Activated T-helper 1 cell treated with anti-CD3 and anti-CD28 coated beads, Interleukin-2, amount 50 U/mL, for 16 hours (primary cell): ENCODE measurements around the gene COL18A1.
A peak's percentile ranks its signal among the peaks of the same experiment; 100 is the strongest.

Experiments
- DNase-seq, 2 donors: peaks; one replicate each; pipeline ENCODE4 v3.0.0-alpha.2; 2020; ENCODE audit warnings: low read depth in 1 of 2, low spot score in 1 of 2

Gene COL18A1

DNA sequence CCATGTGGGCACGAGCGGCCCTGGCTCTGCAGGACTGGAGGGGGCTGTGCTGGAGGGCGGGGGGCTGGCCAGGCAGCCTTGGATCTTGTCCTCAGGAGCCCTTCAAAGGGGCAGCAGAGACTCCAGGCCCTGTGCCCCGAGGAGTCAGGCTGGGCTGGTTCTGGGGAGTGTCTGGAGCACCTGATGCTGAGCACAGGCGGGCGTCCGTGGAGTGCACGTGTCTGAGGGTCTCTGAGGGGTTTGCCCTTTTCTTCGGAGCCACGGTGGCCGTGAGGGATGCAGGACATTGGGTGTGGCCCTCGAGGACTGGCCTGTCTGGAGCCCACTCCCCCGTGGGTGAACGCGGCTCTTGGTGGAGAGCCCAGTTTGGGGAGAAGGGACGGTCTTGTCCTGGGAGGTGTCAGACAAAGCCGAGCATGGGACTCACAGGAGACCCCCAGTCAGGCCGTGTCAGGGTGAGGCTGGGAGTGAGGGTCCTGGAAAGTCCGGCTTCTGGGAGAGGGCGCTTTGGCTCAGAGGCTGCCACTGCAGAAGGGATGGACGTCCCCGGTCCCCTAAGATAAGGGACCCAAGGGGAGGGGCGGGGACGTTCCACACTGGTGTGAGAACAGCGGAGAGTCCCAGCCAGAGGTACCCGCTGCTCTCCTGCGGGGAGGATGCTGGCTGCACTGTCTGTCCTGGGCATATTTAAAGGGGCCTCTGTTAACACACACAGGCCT is 60.8 kb downstream of the COL18A1 start:
- DNase-seq: no peak

DNA sequence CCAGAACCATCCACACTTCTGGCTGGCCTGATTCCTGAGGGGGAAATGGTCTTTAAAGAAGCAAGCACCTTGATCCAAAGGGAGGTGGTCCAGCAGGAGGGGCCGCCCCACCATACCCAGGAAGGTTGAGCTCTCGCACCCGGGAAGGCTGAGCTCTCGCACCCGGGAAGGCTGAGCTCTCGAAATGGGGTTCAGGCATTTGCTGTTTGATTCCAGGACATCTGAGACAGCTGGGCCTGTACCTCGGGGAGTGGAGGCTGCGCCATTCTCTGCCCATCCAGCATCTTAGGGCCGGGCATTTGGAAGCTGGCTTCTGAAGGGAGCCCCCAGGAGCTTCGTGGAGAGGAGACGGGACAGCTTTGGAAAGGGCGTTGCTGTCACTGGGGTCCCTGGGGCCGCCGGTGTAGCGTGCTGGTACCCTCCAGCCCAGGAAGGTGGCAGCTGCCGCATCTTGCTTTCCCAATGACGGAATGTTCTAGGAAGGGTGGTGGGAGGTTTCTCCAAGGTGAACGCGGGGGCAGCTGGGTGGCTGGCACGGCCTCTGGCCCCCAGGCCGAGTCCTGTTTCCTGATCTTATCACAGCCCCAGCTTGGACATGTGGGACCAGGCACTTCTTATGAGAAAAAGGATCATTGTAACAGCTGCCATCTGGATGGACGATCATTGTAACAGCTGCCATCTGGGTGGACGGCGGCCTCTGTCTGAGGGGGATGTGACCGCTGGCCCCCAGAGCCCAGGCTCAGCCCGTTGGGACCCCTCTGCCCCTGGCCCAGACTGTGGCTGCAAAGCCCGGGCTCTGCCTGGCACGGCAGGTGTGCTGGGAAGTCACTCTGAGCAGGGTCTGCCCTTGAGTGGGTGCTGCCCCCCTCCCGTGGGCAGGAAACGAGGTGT is 61.6 kb downstream of the COL18A1 start:
- DNase-seq: no peak

GRCh38 chr21:45467221-45467779 is 62.3 kb downstream of the COL18A1 start:
- DNase-seq: no peak

GRCh38 chr21:45468051-45468970 is 63.3 kb downstream of the COL18A1 start:
- DNase-seq: no peak

- DNase-seq: no peak
Measured at GRCh38 chr21:45468971-45469272, 64.0 kb downstream of the COL18A1 start.

DNA sequence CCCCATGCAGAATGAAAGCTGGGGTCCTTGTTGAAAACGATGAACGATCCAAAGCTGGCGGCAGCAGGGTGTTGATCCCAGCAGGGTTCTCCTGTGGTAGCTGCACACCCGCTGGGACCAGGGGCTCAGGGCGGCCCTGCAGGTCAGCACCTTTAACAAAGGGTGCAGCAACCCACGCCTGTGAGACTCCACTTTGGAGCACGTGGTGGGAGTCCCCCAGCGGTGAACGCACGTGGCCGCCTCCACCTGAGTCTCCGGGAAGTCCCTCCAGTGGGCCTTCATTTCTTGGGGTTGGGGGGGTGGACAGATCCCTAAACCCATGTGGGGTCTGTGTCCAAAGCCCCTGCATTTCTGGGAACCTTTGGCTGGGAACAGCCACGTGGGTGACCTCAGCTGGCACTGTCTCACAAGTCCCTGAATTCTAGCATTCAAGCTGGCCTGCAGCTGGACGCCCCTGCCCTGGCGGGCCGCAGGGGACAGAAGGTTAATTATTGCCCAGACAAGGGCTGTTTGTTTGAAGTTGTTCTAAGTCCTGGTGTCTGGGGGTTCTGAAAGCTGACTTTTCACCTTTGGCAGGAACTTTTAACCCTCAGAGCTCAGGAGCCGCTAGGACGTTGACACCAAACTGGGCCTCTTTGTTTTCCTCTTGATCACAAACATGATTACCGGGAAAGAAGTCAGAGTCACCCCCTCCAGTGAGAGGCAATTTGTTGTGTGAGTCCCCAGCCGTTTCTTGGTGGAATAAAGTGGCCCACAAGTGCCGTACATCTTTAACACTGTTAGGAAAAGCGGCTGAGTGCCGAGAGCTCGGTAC is 64.5 kb downstream of the COL18A1 start:
- no peak for DNase-seq

DNA sequence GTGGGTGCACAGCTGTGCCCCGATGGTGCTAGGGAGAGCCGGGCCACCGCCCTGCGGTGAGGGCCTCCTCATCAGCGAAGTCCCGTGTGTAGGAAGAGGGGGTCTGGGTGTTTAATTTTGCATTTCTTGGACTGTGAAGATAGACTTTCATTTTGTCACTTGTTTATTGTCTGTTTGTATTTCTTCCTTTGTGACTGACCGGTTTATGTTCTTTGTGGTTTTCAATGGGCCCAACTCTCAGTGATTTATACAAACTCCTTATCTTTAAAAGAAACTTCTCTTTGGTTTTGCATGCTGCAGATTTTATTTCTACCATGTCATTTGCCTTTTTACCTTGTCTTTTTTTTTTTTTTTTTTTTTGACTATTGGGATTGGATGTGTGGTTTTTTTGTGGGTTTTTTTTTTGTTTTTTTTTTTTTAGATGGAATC is 65.1 kb downstream of the COL18A1 start:
- no peak for DNase-seq

DNA sequence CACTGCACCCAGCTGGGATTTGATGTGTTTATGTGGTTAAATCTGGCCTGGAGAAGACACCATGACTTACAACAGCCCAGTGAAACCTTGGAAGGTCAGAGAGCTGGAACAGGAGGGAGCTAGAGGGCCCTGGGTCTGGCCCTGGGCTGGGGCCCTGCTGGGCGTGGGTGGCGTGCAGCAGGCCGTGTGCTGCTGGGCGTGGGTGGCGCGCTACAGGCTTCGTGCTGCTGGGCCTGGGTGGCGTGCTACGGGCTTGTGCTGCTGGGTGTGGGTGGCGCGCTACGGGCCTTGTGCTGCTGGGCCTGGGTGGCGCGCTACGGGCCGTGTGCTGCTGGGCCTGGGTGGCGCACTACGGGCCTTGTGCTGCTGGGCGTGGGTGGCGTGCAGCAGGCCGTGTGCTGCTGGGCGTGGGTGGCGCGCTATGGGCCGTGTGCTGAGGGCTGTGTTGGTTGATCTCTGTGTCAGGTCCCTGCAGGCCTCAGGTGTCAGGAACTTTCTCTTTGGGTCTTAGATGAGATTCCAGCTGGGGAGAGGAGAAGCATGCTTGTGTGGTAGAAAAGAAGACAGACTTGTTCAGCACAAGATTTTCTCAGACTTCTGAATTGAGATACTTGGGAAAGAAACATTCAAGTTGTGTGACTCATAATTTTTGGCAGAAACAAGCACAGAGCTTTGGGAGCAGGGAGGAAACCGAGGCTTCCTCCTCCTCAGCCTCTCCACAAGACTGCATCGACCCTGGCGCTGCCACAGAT is 66.0 kb downstream of the COL18A1 start:
- peak; percentile 17 to 23 for DNase-seq

DNA sequence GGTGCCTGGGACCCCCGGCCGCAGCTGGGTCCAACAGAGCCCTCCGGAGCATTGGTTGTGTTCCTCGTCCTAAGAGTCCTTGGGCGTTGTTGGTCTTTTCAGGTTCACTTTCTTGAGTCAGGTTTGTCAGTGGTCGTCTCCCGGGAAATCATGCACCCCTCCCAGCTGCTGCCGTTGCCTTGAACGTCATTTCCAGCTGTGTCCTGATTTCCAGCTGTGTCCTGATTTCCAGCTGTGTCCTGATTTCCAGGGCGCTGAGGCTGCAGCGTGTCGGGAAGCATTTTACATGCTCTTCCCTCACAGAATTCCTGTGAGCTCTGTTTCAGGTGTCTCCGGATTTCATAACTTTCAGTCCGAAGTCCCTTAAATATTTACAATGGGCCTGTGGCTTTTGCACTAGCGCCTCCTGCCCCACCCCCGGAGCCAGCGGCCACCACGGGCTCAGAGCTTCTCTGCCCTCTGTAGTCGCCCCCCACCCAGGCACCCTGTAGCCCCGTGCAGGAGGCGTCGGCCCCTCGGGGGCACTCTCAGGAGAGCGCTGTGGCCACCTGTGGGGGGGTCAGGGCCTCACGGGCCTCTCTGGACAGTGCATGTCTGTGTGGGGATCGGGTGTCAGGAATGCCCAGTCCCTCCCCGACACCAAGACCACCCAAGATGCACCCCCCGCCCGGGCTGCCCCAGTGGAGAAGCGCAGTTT is 66.7 kb downstream of the COL18A1 start:
- no peak for DNase-seq

- DNase-seq: no peak
Measured at GRCh38 chr21:45472445-45473365, 67.7 kb downstream of the COL18A1 start.

GRCh38 chr21:45473496-45474322 is 68.7 kb downstream of the COL18A1 start:
- DNase-seq: no peak

- no peak for DNase-seq
Measured at GRCh38 chr21:45474323-45474950, 69.5 kb downstream of the COL18A1 start.

- no peak for DNase-seq
Measured at GRCh38 chr21:45475004-45475685, 70.2 kb downstream of the COL18A1 start.

- DNase-seq: no peak
Measured at GRCh38 chr21:45475797-45476570, 71.0 kb downstream of the COL18A1 start.

GRCh38 chr21:45476582-45476981 is 71.6 kb downstream of the COL18A1 start:
- DNase-seq: no peak
